Neural progenitor cell (in vitro differentiated cells): ENCODE measurements around the gene FCAMR. TPM values are rescaled to one million over a fixed set of nuclear protein-coding genes. Genes with fewer than 3 reads are reported as not detected.

Source experiments
- DNase-seq: peaks from one replicate; pipeline ENCODE4 v3.0.0-alpha.2; 2016; ENCODE audit warnings: low spot score
- H2AFZ ChIP-seq: fragments of 200-600 bp; sonication (generic); replicated peaks from 2 replicates; pipeline ENCODE4 v1.6.1; 2016; ENCODE audit warnings: antibody characterized with exemption
- H3F3A ChIP-seq: fragments of 200-600 bp; sonication (generic); 2 replicates; pipeline ENCODE4 v1.6.1; 2016; ENCODE audit warnings: antibody characterized with exemption, low read depth
- H3K27ac ChIP-seq: fragments of 200-600 bp; sonication (generic); 2 replicates; pipeline ENCODE4 v1.5.1; 2016; ENCODE audit warnings: mild to moderate bottlenecking
- H3K27me3 ChIP-seq: fragments of 200-600 bp; sonication (generic); 2 replicates; pipeline ENCODE4 v1.6.1; 2016; ENCODE audit warnings: mild to moderate bottlenecking, moderate library complexity
- H3K36me3 ChIP-seq: fragments of 200-600 bp; sonication (generic); 2 replicates; pipeline ENCODE4 v1.5.1; 2016
- H3K4me1 ChIP-seq: fragments of 200-600 bp; sonication (generic); 2 replicates; pipeline ENCODE4 v1.6.1; 2016; ENCODE audit warnings: mixed run types
- H3K4me2 ChIP-seq: fragments of 200-600 bp; sonication (generic); 2 replicates; pipeline ENCODE4 v1.6.1; 2016
- H3K4me3 ChIP-seq: fragments of 200-600 bp; sonication (generic); 2 replicates; pipeline ENCODE4 v1.5.1; 2016
- H3K79me2 ChIP-seq: fragments of 200-600 bp; sonication (generic); 2 replicates; pipeline ENCODE4 v1.6.1; 2016; ENCODE audit warnings: low read depth
- H3K9ac ChIP-seq: fragments of 200-600 bp; sonication (generic); 2 replicates; pipeline ENCODE4 v1.6.1; 2016
- H3K9me3 ChIP-seq: fragments of 200-600 bp; sonication (generic); 2 replicates; pipeline ENCODE4 v1.5.1; 2016; ENCODE audit warnings: low read depth
- H4K20me1 ChIP-seq: fragments of 200-600 bp; sonication (generic); 2 replicates; pipeline ENCODE4 v1.6.1; 2016; ENCODE audit warnings: low read depth
- H3K27ac Mint-ChIP-seq: 3 replicates; pipeline ENCODE4 v1.8.0; 2021; ENCODE audit warnings: mixed read lengths
- H3K27me3 Mint-ChIP-seq: 2 replicates; pipeline ENCODE4 v1.8.0; 2022; ENCODE audit warnings: low read depth, mild to moderate bottlenecking, inconsistent platforms, moderate library complexity, mixed read lengths; ENCODE audit not compliant: insufficient read depth
- H3K36me3 Mint-ChIP-seq: 3 replicates; pipeline ENCODE4 v1.8.0; 2021; ENCODE audit warnings: mixed read lengths
- H3K4me1 Mint-ChIP-seq: 3 replicates; pipeline ENCODE4 v1.8.0; 2021; ENCODE audit warnings: mixed read lengths
- H3K4me3 Mint-ChIP-seq: 3 replicates; pipeline ENCODE4 v1.8.0; 2021; ENCODE audit warnings: mild to moderate bottlenecking, moderate library complexity, mixed read lengths
- H3K9me3 Mint-ChIP-seq: 3 replicates; pipeline ENCODE4 v1.8.0; 2020; ENCODE audit warnings: mixed read lengths
- EZH2 ChIP-seq: fragments of 200-600 bp; sonication (generic); IDR thresholded peaks from 2 replicates; pipeline ENCODE4 v1.6.1; 2017; ENCODE audit warnings: antibody characterized with exemption, mild to moderate bottlenecking, moderate library complexity
- EZH2phosphoT487 ChIP-seq: fragments of 200-600 bp; sonication (generic); IDR thresholded peaks from 2 replicates; pipeline ENCODE4 v1.6.1; 2017; ENCODE audit warnings: antibody characterized with exemption
- total RNA-seq: library from RNA; depleted of rRNA; stranded (reverse); fragments of >200 nt; gene quantifications from 2 replicates; pipeline ENCODE4 v1.2.3, GENCODE V29; 2015; ENCODE audit warnings: low replicate concordance
- TF ChIP-seq, protein P1 (sequence below): fragments of 200-600 bp; sonication (generic); IDR thresholded peaks from 2 replicates; pipeline ENCODE4 v1.5.1; 2017; ENCODE audit warnings: antibody characterized with exemption, mild to moderate bottlenecking

The FCAMR gene
- total RNA-seq, 1 donor from 2014 or later = not detected

GRCh38 chr1:206918076-206918475 is 52.2 kb downstream of the FCAMR start:
- H3K4me1 ChIP-seq = no peaks in the 10 kb centered on the region
- Mint-ChIP-seq H3K4me1 (no peaks in the 10 kb centered on the region), H3K9me3 (no peaks in the 10 kb centered on the region), H3K27me3 (peaks cover 9% of the 10 kb centered on the region), H3K4me3 (no peak overlapping the region), H3K27ac (no peak overlapping the region), H3K36me3 (no peaks in the 10 kb centered on the region)
- no peak overlapping the region for H3K4me3 ChIP-seq
- no peak overlapping the region for H3K4me2 ChIP-seq
- no peaks in the 10 kb centered on the region for H3K36me3 ChIP-seq
- H3K9me3 ChIP-seq = no peaks in the 10 kb centered on the region
- no peak overlapping the region for H3K27ac ChIP-seq
- H3K27me3 ChIP-seq = peaks cover 9% of the 10 kb centered on the region
- H4K20me1 ChIP-seq = no peaks in the 10 kb centered on the region
- DNase-seq = no peak
- no peak for TF ChIP-seq EZH2
- TF ChIP-seq, protein P1, sequence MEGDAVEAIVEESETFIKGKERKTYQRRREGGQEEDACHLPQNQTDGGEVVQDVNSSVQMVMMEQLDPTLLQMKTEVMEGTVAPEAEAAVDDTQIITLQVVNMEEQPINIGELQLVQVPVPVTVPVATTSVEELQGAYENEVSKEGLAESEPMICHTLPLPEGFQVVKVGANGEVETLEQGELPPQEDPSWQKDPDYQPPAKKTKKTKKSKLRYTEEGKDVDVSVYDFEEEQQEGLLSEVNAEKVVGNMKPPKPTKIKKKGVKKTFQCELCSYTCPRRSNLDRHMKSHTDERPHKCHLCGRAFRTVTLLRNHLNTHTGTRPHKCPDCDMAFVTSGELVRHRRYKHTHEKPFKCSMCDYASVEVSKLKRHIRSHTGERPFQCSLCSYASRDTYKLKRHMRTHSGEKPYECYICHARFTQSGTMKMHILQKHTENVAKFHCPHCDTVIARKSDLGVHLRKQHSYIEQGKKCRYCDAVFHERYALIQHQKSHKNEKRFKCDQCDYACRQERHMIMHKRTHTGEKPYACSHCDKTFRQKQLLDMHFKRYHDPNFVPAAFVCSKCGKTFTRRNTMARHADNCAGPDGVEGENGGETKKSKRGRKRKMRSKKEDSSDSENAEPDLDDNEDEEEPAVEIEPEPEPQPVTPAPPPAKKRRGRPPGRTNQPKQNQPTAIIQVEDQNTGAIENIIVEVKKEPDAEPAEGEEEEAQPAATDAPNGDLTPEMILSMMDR = no peak
- TF ChIP-seq EZH2phosphoT487 = no peak
- H2AFZ ChIP-seq = no peak overlapping the region
- H3K9ac ChIP-seq = no peak overlapping the region
- no peaks in the 10 kb centered on the region for H3F3A ChIP-seq
- no peaks in the 10 kb centered on the region for H3K79me2 ChIP-seq

GRCh38 chr1:206916000-206916709 is 54.1 kb downstream of the FCAMR start:
- peaks cover 20% of the 10 kb centered on the region for H3K27me3 ChIP-seq
- no peak for DNase-seq
- H3K4me1 ChIP-seq = no peaks in the 10 kb centered on the region
- H3K79me2 ChIP-seq = no peaks in the 10 kb centered on the region
- H3K4me3 ChIP-seq = no peak overlapping the region
- H2AFZ ChIP-seq = no peak overlapping the region
- TF ChIP-seq EZH2 = no peak
- TF ChIP-seq, protein P1 = no peak
- no peak for TF ChIP-seq EZH2phosphoT487
- H3K36me3 ChIP-seq = no peaks in the 10 kb centered on the region
- no peaks in the 10 kb centered on the region for H4K20me1 ChIP-seq
- H3K9ac ChIP-seq = no peak overlapping the region
- Mint-ChIP-seq H3K27ac (no peak overlapping the region), H3K27me3 (peaks cover 10% of the 10 kb centered on the region), H3K9me3 (no peaks in the 10 kb centered on the region), H3K36me3 (no peaks in the 10 kb centered on the region), H3K4me1 (no peaks in the 10 kb centered on the region), H3K4me3 (no peak overlapping the region)
- no peaks in the 10 kb centered on the region for H3F3A ChIP-seq
- H3K4me2 ChIP-seq = no peak overlapping the region
- H3K27ac ChIP-seq = no peak overlapping the region
- no peaks in the 10 kb centered on the region for H3K9me3 ChIP-seq

- Histone ChIP-seq H3K4me1 (no peaks in the 10 kb centered on the region), H3K27ac (no peak overlapping the region), H3K79me2 (no peaks in the 10 kb centered on the region), H3K36me3 (no peaks in the 10 kb centered on the region), H3F3A (peaks cover 5% of the 10 kb centered on the region), H3K4me2 (no peak overlapping the region), H3K27me3 (peaks cover 29% of the 10 kb centered on the region), H2AFZ (no peak overlapping the region), H3K9me3 (no peaks in the 10 kb centered on the region), H3K9ac (no peak overlapping the region), H3K4me3 (no peak overlapping the region), H4K20me1 (peaks cover 1% of the 10 kb centered on the region)
- Mint-ChIP-seq H3K27me3 (peaks cover 16% of the 10 kb centered on the region), H3K4me1 (no peaks in the 10 kb centered on the region), H3K9me3 (no peaks in the 10 kb centered on the region), H3K27ac (no peak overlapping the region), H3K4me3 (no peak overlapping the region), H3K36me3 (no peaks in the 10 kb centered on the region)
- TF ChIP-seq EZH2 = no peak
- TF ChIP-seq, protein P1 = no peak
- no peak for TF ChIP-seq EZH2phosphoT487
- no peak for DNase-seq
Measured at GRCh38 chr1:206915030-206915735, 55.1 kb downstream of the FCAMR start.
